Caco-2 (cell line): ENCODE measurements around the gene KDM4C. TPM values are rescaled to one million over a fixed set of nuclear protein-coding genes. Genes with fewer than 3 reads are reported as not detected.

Source experiments
- BruUV-seq: library from RNA; stranded (reverse); fragments of 400-500 nt; replicated peaks from 2 replicates; lab custom pipeline; 2021; lab: Mats Ljungman, UMichigan
- CTCF ChIA-PET: fragments of 300-600 bp; sonication (Branson Sonifier 250); formaldehyde crosslinking; loops from one replicate; lab custom pipeline; 2022; ENCODE audit warnings: antibody characterized with exemption; lab: Charles Lee
- POLR2A ChIA-PET: fragments of 300-600 bp; sonication (Branson Sonifier 250); formaldehyde crosslinking; loops from one replicate; lab custom pipeline; 2022; ENCODE audit warnings: antibody characterized with exemption; lab: Charles Lee
- DNase-seq, 2 experiments: peaks; one replicate each; pipeline versions ENCODE4 v3.0.0 to v3.0.0-alpha.2; 2020 to 2022
- H3K27me3 ChIP-seq: replicated peaks from 2 replicates; pipeline ENCODE4 v1.6.0; 2011; ENCODE audit warnings: low read length; ENCODE audit not compliant: control insufficient read depth, insufficient read depth
- H3K36me3 ChIP-seq: 2 replicates; pipeline ENCODE4 v1.5.1; 2011; ENCODE audit warnings: low read length; ENCODE audit not compliant: control insufficient read depth, insufficient read depth
- H3K4me1 ChIP-seq: fragments of 250-450 bp; sonication (Bioruptor Pico); 2 replicates; pipeline ENCODE4 v1.5.1; 2020; ENCODE audit warnings: mild to moderate bottlenecking
- H3K4me3 ChIP-seq: 2 replicates; pipeline ENCODE4 v1.5.1; 2011; ENCODE audit warnings: low read depth, mild to moderate bottlenecking, control low read depth, low read length
- H3K9me3 ChIP-seq: fragments of 250-450 bp; sonication (Bioruptor Pico); 2 replicates; pipeline ENCODE4 v1.5.1; 2020; ENCODE audit warnings: mild to moderate bottlenecking, moderate library complexity
- H3K27ac Mint-ChIP-seq: one replicate; pipeline ENCODE4 v1.8.0; 2022; ENCODE audit warnings: mixed read lengths; ENCODE audit not compliant: unreplicated experiment
- H3K27me3 Mint-ChIP-seq: one replicate; pipeline ENCODE4 v1.8.0; 2022; ENCODE audit warnings: mixed read lengths; ENCODE audit not compliant: insufficient read depth, unreplicated experiment
- H3K36me3 Mint-ChIP-seq: one replicate; pipeline ENCODE4 v1.8.0; 2022; ENCODE audit warnings: mild to moderate bottlenecking, mixed read lengths; ENCODE audit not compliant: insufficient read depth, unreplicated experiment
- H3K4me1 Mint-ChIP-seq: one replicate; pipeline ENCODE4 v1.8.0; 2022; ENCODE audit warnings: low read depth, mixed read lengths; ENCODE audit not compliant: unreplicated experiment
- H3K4me3 Mint-ChIP-seq: one replicate; pipeline ENCODE4 v1.8.0; 2022; ENCODE audit warnings: mild to moderate bottlenecking, moderate library complexity, mixed read lengths; ENCODE audit not compliant: unreplicated experiment
- H3K9me3 Mint-ChIP-seq: one replicate; pipeline ENCODE4 v1.8.0; 2022; ENCODE audit warnings: mixed read lengths; ENCODE audit not compliant: unreplicated experiment
- CTCF ChIP-seq, 2 experiments: fragments of 200-600 bp in 1 of 2; IDR thresholded peaks; 1 replicate in 1 of 2; 2 replicates in 1 of 2; pipeline versions ENCODE4 v1.5.1 to v1.8.0; 2011 to 2022; ENCODE audit warnings: antibody characterized with exemption in 1 of 2, control low read depth in 1 of 2, inconsistent platforms in 1 of 2, low read depth in 1 of 2, low read length in 1 of 2, mild to moderate bottlenecking in 1 of 2, moderate library complexity in 1 of 2; ENCODE audit not compliant: insufficient read depth in 1 of 2, severe bottlenecking in 1 of 2, unreplicated experiment in 1 of 2
- intact Hi-C: fragments of 100-400 bp; cut with micrococcal nuclease; formaldehyde crosslinking; loops from one replicate; pipeline ENCODE4 v1.10.0; 2022; ENCODE audit not compliant: unreplicated experiment
- total RNA-seq: library from RNA; stranded (reverse); gene quantifications from 2 replicates; pipeline ENCODE4 v1.2.3, GENCODE V29; 2022

Gene KDM4C
- total RNA-seq, 1 experiment from 2014 or later: 40.3 TPM

- Histone ChIP-seq H3K27me3 (no peaks in the 10 kb centered on the region), H3K36me3 (no peaks in the 10 kb centered on the region), H3K4me1 (no peaks in the 10 kb centered on the region), H3K9me3 (no peaks in the 10 kb centered on the region), H3K4me3 (no peak overlapping the region)
- H3K9me3 Mint-ChIP-seq: no peaks in the 10 kb centered on the region
- DNase-seq: peak in 1 of 2 experiments; percentile 4
- BruUV-seq: no TSS peak
- no peak overlapping the region for H3K4me3 Mint-ChIP-seq
- no peak overlapping the region for H3K27ac Mint-ChIP-seq
- no peaks in the 10 kb centered on the region for H3K27me3 Mint-ChIP-seq
- H3K36me3 Mint-ChIP-seq: peaks cover 12% of the 10 kb centered on the region
- no peaks in the 10 kb centered on the region for H3K4me1 Mint-ChIP-seq
- ChIA-PET POLR2A (no interaction called here), CTCF (no interaction called here)
- peak in 1 of 2 experiments; percentile 19 for TF ChIP-seq CTCF (IDR thresholded peaks at IDR 0.05; ENCODE audit: insufficient read depth in 1 of 2, low read depth in 1 of 2, low read length in 1 of 2, severe bottlenecking in 1 of 2, unreplicated experiment in 1 of 2)
- intact Hi-C loops: loop anchor here (10.0 kb wide), 1 partner anchor 171 kb away; no protein-coding TSS in a partner anchor
These were observed 336.3 kb downstream of the KDM4C start for GRCh38 chr9:7094052-7094451.

GRCh38 chr9:7094576-7094975 lies 336.8 kb downstream of the KDM4C start:
- H3K4me1 Mint-ChIP-seq: no peaks in the 10 kb centered on the region
- H3K4me3 Mint-ChIP-seq: no peak overlapping the region
- Histone ChIP-seq H3K27me3 (no peaks in the 10 kb centered on the region), H3K4me1 (no peaks in the 10 kb centered on the region), H3K9me3 (no peaks in the 10 kb centered on the region), H3K36me3 (no peaks in the 10 kb centered on the region), H3K4me3 (no peak overlapping the region)
- intact Hi-C loops: loop anchor here (10.0 kb wide), 1 partner anchor 170 kb away; no protein-coding TSS in a partner anchor
- no peaks in the 10 kb centered on the region for H3K27me3 Mint-ChIP-seq
- CTCF ChIA-PET: no interaction called here
- POLR2A ChIA-PET: no interaction called here
- no peaks in the 10 kb centered on the region for H3K9me3 Mint-ChIP-seq
- no TSS peak for BruUV-seq
- H3K36me3 Mint-ChIP-seq: peaks cover 12% of the 10 kb centered on the region
- TF ChIP-seq CTCF (IDR thresholded peaks at IDR 0.05; ENCODE audit: insufficient read depth in 1 of 2, low read depth in 1 of 2, low read length in 1 of 2, severe bottlenecking in 1 of 2, unreplicated experiment in 1 of 2): no peak
- no peak for DNase-seq
- H3K27ac Mint-ChIP-seq: no peak overlapping the region

GRCh38 chr9:7095058-7095457 lies 337.3 kb downstream of the KDM4C start:
- H3K4me1 Mint-ChIP-seq: no peaks in the 10 kb centered on the region
- H3K27ac Mint-ChIP-seq: no peak overlapping the region
- BruUV-seq: no TSS peak
- ChIA-PET CTCF (no interaction called here), POLR2A (no interaction called here)
- Histone ChIP-seq H3K36me3 (no peaks in the 10 kb centered on the region), H3K27me3 (no peaks in the 10 kb centered on the region), H3K4me3 (no peak overlapping the region), H3K9me3 (no peaks in the 10 kb centered on the region), H3K4me1 (no peaks in the 10 kb centered on the region)
- H3K27me3 Mint-ChIP-seq: no peaks in the 10 kb centered on the region
- no peak for TF ChIP-seq CTCF (IDR thresholded peaks at IDR 0.05; ENCODE audit: insufficient read depth in 1 of 2, low read depth in 1 of 2, low read length in 1 of 2, severe bottlenecking in 1 of 2, unreplicated experiment in 1 of 2)
- intact Hi-C loops: loop anchor here (10.0 kb wide), 1 partner anchor 170 kb away; no protein-coding TSS in a partner anchor
- H3K9me3 Mint-ChIP-seq: no peaks in the 10 kb centered on the region
- H3K36me3 Mint-ChIP-seq: peaks cover 12% of the 10 kb centered on the region
- no peak overlapping the region for H3K4me3 Mint-ChIP-seq
- no peak for DNase-seq
